ENCODE measurements around the gene CEP170B.

The CEP170B gene

DNA sequence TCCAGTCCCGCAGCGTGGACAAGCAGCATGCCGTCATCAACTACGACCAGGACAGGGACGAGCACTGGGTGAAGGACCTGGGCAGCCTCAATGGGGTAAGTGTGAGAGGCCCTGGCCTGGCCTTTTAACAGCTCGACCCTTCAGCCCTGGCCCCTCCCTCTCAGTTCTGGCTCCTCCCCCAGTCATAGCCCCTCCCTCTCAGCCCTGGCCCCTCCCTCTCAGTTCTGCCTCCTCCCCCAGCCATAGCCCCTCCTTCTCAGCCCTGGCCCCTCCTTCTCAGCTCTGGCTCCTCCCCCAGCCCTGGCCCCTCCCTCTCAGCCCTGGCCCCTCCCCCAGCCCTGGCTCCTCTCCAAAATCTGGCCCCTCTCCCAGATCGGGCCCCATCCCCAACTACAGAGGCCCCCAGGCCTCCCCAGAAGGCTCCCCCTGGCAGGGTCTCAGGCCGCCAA, 11.2 kb downstream of the CEP170B start:
- no peaks in the 10 kb centered on the region for H3K27me3 ChIP-seq (ENCODE audit: control insufficient read depth, low read length)
- no peak overlapping the region for H3K4me2 ChIP-seq (ENCODE audit: low read length)
- TF ChIP-seq, protein P1, sequence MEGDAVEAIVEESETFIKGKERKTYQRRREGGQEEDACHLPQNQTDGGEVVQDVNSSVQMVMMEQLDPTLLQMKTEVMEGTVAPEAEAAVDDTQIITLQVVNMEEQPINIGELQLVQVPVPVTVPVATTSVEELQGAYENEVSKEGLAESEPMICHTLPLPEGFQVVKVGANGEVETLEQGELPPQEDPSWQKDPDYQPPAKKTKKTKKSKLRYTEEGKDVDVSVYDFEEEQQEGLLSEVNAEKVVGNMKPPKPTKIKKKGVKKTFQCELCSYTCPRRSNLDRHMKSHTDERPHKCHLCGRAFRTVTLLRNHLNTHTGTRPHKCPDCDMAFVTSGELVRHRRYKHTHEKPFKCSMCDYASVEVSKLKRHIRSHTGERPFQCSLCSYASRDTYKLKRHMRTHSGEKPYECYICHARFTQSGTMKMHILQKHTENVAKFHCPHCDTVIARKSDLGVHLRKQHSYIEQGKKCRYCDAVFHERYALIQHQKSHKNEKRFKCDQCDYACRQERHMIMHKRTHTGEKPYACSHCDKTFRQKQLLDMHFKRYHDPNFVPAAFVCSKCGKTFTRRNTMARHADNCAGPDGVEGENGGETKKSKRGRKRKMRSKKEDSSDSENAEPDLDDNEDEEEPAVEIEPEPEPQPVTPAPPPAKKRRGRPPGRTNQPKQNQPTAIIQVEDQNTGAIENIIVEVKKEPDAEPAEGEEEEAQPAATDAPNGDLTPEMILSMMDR (IDR thresholded peaks at IDR 0.05; ENCODE audit: low read depth, low read length, poor library complexity, severe bottlenecking) = no peak
- TF ChIP-seq EZH2phosphoT487 (IDR thresholded peaks at IDR 0.05; ENCODE audit: borderline replicate concordance, low read length) = no peak
- H3K9me2 ChIP-seq (replicated peaks; ENCODE audit: control insufficient read depth, low read length) = no peaks in the 10 kb centered on the region
- H3K27ac ChIP-seq (ENCODE audit: low read depth, low read length) = no peak overlapping the region
- no peaks in the 10 kb centered on the region for H3K36me3 ChIP-seq (ENCODE audit: control insufficient read depth, low read length)
- no peaks in the 10 kb centered on the region for H3K79me2 ChIP-seq (ENCODE audit: control insufficient read depth, low read length)
- H4K20me1 ChIP-seq (ENCODE audit: control insufficient read depth, insufficient read depth, low read depth, low read length) = no peaks in the 10 kb centered on the region
- no peaks in the 10 kb centered on the region for H3K9me3 ChIP-seq (ENCODE audit: control insufficient read depth, insufficient read depth, low read length)
- H3F3A ChIP-seq (ENCODE audit: control insufficient read depth, insufficient read depth) = no peaks in the 10 kb centered on the region
- peaks cover 4% of the 10 kb centered on the region for H3K4me1 ChIP-seq (ENCODE audit: control insufficient read depth, low read length)
- H3K4me3 ChIP-seq (ENCODE audit: low read length) = no peak overlapping the region

DNA sequence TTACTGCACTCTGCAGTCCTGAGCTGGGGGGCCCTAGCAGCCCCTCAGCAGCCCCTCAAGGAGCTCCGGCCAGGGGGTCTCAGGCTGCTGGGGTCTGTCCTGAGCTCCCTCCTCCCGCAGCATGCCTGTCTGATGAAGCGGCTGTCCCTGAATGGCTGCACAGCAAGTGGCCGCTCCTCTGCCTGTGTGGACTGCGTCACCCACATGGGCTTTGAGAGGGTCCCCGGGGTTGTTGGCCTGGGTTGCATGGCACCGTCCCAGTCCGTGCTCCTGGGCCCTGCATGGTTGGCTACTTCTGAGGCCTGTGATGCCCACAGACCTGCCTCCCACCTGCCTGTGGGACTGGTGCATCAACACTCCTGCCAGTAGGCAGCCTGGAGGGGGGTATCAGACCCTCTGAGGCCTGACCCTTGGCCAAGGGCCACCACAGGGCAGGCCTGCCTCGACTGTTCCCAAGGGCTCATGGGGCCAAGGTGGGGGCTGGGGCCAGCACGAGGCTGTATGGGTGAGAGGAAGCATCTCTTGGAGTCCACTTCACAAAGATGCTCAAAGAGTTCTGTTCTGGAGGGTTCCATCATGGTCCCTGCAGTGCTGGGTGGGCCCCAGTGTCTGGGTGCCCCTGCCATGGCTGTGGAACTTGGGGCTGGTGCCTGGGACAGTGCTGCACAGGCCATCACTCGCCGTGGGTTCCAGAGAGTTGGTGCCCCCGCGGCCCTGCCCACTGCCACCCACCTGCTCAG, 12.2 kb downstream of the CEP170B start:
- Histone ChIP-seq H3K4me3 (ENCODE audit: low read length) (no peak overlapping the region), H3K9me3 (ENCODE audit: control insufficient read depth, insufficient read depth, low read length) (no peaks in the 10 kb centered on the region), H3K27me3 (ENCODE audit: control insufficient read depth, low read length) (no peaks in the 10 kb centered on the region), H3K27ac (ENCODE audit: low read depth, low read length) (no peak overlapping the region), H3K9me2 (replicated peaks; ENCODE audit: control insufficient read depth, low read length) (no peaks in the 10 kb centered on the region), H3F3A (ENCODE audit: control insufficient read depth, insufficient read depth) (no peaks in the 10 kb centered on the region), H4K20me1 (ENCODE audit: control insufficient read depth, insufficient read depth, low read depth, low read length) (no peaks in the 10 kb centered on the region), H3K4me2 (ENCODE audit: low read length) (no peak overlapping the region), H3K4me1 (ENCODE audit: control insufficient read depth, low read length) (peaks cover 4% of the 10 kb centered on the region), H3K36me3 (ENCODE audit: control insufficient read depth, low read length) (no peaks in the 10 kb centered on the region), H3K79me2 (ENCODE audit: control insufficient read depth, low read length) (no peaks in the 10 kb centered on the region)
- TF ChIP-seq EZH2phosphoT487 (IDR thresholded peaks at IDR 0.05; ENCODE audit: borderline replicate concordance, low read length) = no peak
- TF ChIP-seq, protein P1 (IDR thresholded peaks at IDR 0.05; ENCODE audit: low read depth, low read length, poor library complexity, severe bottlenecking) = no peak

DNA sequence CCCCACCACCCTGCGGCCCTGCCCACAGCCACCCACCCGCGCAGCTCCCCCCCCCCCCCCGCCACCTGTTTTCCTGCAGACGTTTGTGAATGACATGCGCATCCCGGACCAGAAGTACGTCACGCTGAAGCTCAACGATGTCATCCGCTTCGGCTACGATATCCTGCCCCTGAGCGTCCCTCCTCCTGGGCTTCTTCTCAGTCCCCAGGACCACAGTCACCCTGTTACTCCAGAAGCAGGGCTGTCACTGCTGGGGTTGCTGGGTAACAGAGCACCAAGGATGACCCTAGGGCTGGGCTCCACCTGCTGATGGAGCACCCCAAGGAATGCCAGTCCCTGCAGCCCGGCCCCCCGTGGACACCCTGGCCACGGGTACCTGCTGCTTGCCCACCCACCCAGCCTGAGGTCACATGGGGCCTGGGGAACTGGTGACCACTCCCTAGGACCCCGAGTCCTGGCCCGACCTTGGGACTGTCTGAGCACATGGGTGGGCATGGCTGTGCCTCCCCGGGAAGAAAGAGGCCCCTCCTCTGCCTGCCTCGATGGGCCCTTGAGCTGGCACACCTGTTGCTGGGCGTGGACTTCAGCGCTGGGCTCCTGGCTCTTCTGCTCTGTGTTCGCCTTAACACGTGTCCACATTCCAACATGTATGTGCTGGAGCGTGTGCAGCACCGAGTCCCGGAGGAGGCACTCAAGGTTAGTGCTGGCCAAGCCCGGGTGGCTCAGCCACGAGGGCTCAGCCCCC, 12.9 kb downstream of the CEP170B start:
- no peak overlapping the region for H3K4me2 ChIP-seq (ENCODE audit: low read length)
- no peak overlapping the region for H3K27ac ChIP-seq (ENCODE audit: low read depth, low read length)
- no peaks in the 10 kb centered on the region for H3K9me2 ChIP-seq (replicated peaks; ENCODE audit: control insufficient read depth, low read length)
- no peaks in the 10 kb centered on the region for H3K9me3 ChIP-seq (ENCODE audit: control insufficient read depth, insufficient read depth, low read length)
- H3K4me3 ChIP-seq (ENCODE audit: low read length) = no peak overlapping the region
- no peaks in the 10 kb centered on the region for H3F3A ChIP-seq (ENCODE audit: control insufficient read depth, insufficient read depth)
- TF ChIP-seq EZH2phosphoT487 (IDR thresholded peaks at IDR 0.05; ENCODE audit: borderline replicate concordance, low read length) = no peak
- TF ChIP-seq, protein P1 (IDR thresholded peaks at IDR 0.05; ENCODE audit: low read depth, low read length, poor library complexity, severe bottlenecking) = no peak
- peaks cover 4% of the 10 kb centered on the region for H3K4me1 ChIP-seq (ENCODE audit: control insufficient read depth, low read length)
- H3K27me3 ChIP-seq (ENCODE audit: control insufficient read depth, low read length) = no peaks in the 10 kb centered on the region
- H4K20me1 ChIP-seq (ENCODE audit: control insufficient read depth, insufficient read depth, low read depth, low read length) = no peaks in the 10 kb centered on the region
- H3K79me2 ChIP-seq (ENCODE audit: control insufficient read depth, low read length) = no peaks in the 10 kb centered on the region
- no peaks in the 10 kb centered on the region for H3K36me3 ChIP-seq (ENCODE audit: control insufficient read depth, low read length)
